ENCODE measurements around the gene PPT2. TPM values are rescaled to one million over a fixed set of nuclear protein-coding genes. Genes with fewer than 3 reads are reported as not detected.
A peak's percentile ranks its signal among the peaks of the same experiment; 100 is the strongest.

PPT2 gene
- total RNA-seq, 1 experiment from 2014 or later = 38.2 TPM

GRCh38 chr6:32175322-32175710 is 21.4 kb downstream of the PPT2 start:
- intact Hi-C loops (cut with micrococcal nuclease; ENCODE audit: unreplicated experiment) = loop anchor here (10.0 kb wide), 1 partner anchor 511 kb away; the partner anchor contains the start of genes C6orf47, CSNK2B, GPANK1 and LY6G5B
- Histone ChIP-seq H4K20me1 (ENCODE audit: insufficient read depth) (no peaks in the 10 kb centered on the region), H3K9me3 (ENCODE audit: insufficient read depth, low read depth) (no peaks in the 10 kb centered on the region), H3K4me3 (peak overlapping the region; percentile 98), H3K27me3 (ENCODE audit: insufficient read depth, low read depth) (no peaks in the 10 kb centered on the region), H2AFZ (peak overlapping the region; percentile 86; the same call in 1 of the 2 replicates), H3K36me3 (ENCODE audit: low read depth) (no peaks in the 10 kb centered on the region), H3K79me2 (ENCODE audit: low read depth) (peaks cover 29% of the 10 kb centered on the region), H3K4me2 (peak overlapping the region; percentile 83), H3K9me2 (ENCODE audit: insufficient read depth) (no peaks in the 10 kb centered on the region), H3K27ac (no peak overlapping the region), H3K4me1 (replicated peaks; ENCODE audit: insufficient read depth) (peaks cover 31% of the 10 kb centered on the region), H3F3A (ENCODE audit: insufficient read depth, low read depth) (peaks cover 15% of the 10 kb centered on the region; the same call in 1 of the 2 replicates)
- CTCF ChIA-PET = no interaction called here
- POLR2A ChIA-PET (ENCODE audit: unreplicated experiment) = no interaction called here
- no peak for DNase-seq
- no TSS peak for BruUV-seq (replicated peaks)
- TF ChIP-seq EZH2 (IDR thresholded peaks at IDR 0.05; ENCODE audit: low read depth) = no peak
- TF ChIP-seq CTCF (conservative IDR thresholded peaks at IDR 0.05) = no peak

- no peak for TF ChIP-seq CTCF (conservative IDR thresholded peaks at IDR 0.05)
- no peak for TF ChIP-seq EZH2 (IDR thresholded peaks at IDR 0.05; ENCODE audit: low read depth)
- H3K27ac ChIP-seq = peak within 1 kb of the TSS; percentile 86
- H3K27me3 ChIP-seq (ENCODE audit: insufficient read depth, low read depth) = no peaks in the 10 kb centered on the region
- intact Hi-C loops (cut with micrococcal nuclease; ENCODE audit: unreplicated experiment) = loop anchor here (2.0 to 10.0 kb wide), 2 partner anchors 21 to 511 kb away; partner anchors contain the start of genes C6orf47, CSNK2B, GPANK1 and LY6G5B
- peaks cover 29% of the 10 kb centered on the region for H3K79me2 ChIP-seq (ENCODE audit: low read depth)
- H4K20me1 ChIP-seq (ENCODE audit: insufficient read depth) = no peaks in the 10 kb centered on the region
- H3F3A ChIP-seq (ENCODE audit: insufficient read depth, low read depth) = peaks cover 15% of the 10 kb centered on the region; the same call in 1 of the 2 replicates
- DNase-seq = peak; percentile 82 to 96
- H2AFZ ChIP-seq = peak within 1 kb of the TSS; percentile 86
- POLR2A ChIA-PET (ENCODE audit: unreplicated experiment) = no interaction called here
- no peaks in the 10 kb centered on the region for H3K36me3 ChIP-seq (ENCODE audit: low read depth)
- BruUV-seq (replicated peaks) = no TSS peak
- CTCF ChIA-PET = no interaction called here
- H3K4me1 ChIP-seq (replicated peaks; ENCODE audit: insufficient read depth) = peaks cover 31% of the 10 kb centered on the region
- no peaks in the 10 kb centered on the region for H3K9me2 ChIP-seq (ENCODE audit: insufficient read depth)
- H3K4me3 ChIP-seq = peak within 1 kb of the TSS; percentile 98
- peak within 1 kb of the TSS; percentile 83 for H3K4me2 ChIP-seq
- no peaks in the 10 kb centered on the region for H3K9me3 ChIP-seq (ENCODE audit: insufficient read depth, low read depth)
These were observed 22.0 kb downstream of the PPT2 start, which contains the start of gene AGPAT1 for GRCh38 chr6:32175711-32176475. TSS of gene AGPAT1 (minus strand) at chr6:32176084. CDS start at chr6:32171496, 4,588 bp downstream.

- ChIA-PET CTCF (no interaction called here), POLR2A (ENCODE audit: unreplicated experiment) (no interaction called here)
- H2AFZ ChIP-seq = peak overlapping the region; percentile 76
- H3K27me3 ChIP-seq (ENCODE audit: insufficient read depth, low read depth) = no peaks in the 10 kb centered on the region
- peak overlapping the region; percentile 83 for H3K4me2 ChIP-seq
- no peaks in the 10 kb centered on the region for H3K36me3 ChIP-seq (ENCODE audit: low read depth)
- DNase-seq = peak in 1 of 2 experiments; percentile 77
- H3K79me2 ChIP-seq (ENCODE audit: low read depth) = peaks cover 29% of the 10 kb centered on the region
- peak overlapping the region; percentile 86 for H3K27ac ChIP-seq
- TF ChIP-seq EZH2 (IDR thresholded peaks at IDR 0.05; ENCODE audit: low read depth) (no peak), CTCF (conservative IDR thresholded peaks at IDR 0.05) (no peak)
- H3K4me3 ChIP-seq = peak overlapping the region; percentile 98
- H3K4me1 ChIP-seq (replicated peaks; ENCODE audit: insufficient read depth) = peaks cover 31% of the 10 kb centered on the region
- H3K9me3 ChIP-seq (ENCODE audit: insufficient read depth, low read depth) = no peaks in the 10 kb centered on the region
- H4K20me1 ChIP-seq (ENCODE audit: insufficient read depth) = no peaks in the 10 kb centered on the region
- intact Hi-C loops (cut with micrococcal nuclease; ENCODE audit: unreplicated experiment) = loop anchor here (1.0 to 10.0 kb wide), 3 partner anchors 22 to 512 kb away; partner anchors contain the start of genes C6orf47, CSNK2B, FKBPL and GPANK1
- H3K9me2 ChIP-seq (ENCODE audit: insufficient read depth) = no peaks in the 10 kb centered on the region
- no TSS peak for BruUV-seq (replicated peaks)
- H3F3A ChIP-seq (ENCODE audit: insufficient read depth, low read depth) = peaks cover 15% of the 10 kb centered on the region; the same call in 1 of the 2 replicates
These were observed 22.7 kb downstream of the PPT2 start for GRCh38 chr6:32176476-32177182.

Measured in PC-9 (cell line).